B cell (primary cell): ENCODE data around the gene PIAS3.

Experiments
- EZH2 ChIP-seq: IDR thresholded peaks from 2 replicates; pipeline ENCODE4 v1.6.1; 2012; ENCODE audit warnings: borderline replicate concordance, low read depth, mild to moderate bottlenecking, moderate library complexity, low read length; ENCODE audit not compliant: insufficient read depth, poor library complexity, severe bottlenecking
- TF ChIP-seq, protein P1 (sequence below): fragments of 200-600 bp; IDR thresholded peaks from one replicate; pipeline ENCODE4 v1.8.0; 2022; ENCODE audit warnings: antibody characterized with exemption, mild to moderate bottlenecking

DNA sequence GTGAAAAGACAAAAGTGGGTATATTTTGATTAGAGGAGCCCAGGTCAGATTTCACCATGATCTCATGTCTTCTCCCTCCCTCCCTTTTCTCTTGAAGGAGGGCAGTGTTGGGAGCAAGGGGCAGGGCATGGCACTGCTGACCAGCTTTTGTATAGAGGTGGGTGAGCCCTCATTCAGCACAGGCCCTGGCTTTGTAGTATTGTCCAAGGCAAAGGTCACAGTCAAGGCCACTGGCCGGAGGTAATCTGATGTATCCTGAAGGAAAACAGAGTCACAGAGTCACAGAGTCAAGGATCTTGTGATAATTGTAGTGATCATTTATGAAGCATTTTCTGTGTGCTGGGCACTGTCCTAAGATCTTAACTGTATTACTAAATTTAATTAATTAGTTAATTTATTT lies 39.1 kb upstream of the PIAS3 start:
- TF ChIP-seq, protein P1, sequence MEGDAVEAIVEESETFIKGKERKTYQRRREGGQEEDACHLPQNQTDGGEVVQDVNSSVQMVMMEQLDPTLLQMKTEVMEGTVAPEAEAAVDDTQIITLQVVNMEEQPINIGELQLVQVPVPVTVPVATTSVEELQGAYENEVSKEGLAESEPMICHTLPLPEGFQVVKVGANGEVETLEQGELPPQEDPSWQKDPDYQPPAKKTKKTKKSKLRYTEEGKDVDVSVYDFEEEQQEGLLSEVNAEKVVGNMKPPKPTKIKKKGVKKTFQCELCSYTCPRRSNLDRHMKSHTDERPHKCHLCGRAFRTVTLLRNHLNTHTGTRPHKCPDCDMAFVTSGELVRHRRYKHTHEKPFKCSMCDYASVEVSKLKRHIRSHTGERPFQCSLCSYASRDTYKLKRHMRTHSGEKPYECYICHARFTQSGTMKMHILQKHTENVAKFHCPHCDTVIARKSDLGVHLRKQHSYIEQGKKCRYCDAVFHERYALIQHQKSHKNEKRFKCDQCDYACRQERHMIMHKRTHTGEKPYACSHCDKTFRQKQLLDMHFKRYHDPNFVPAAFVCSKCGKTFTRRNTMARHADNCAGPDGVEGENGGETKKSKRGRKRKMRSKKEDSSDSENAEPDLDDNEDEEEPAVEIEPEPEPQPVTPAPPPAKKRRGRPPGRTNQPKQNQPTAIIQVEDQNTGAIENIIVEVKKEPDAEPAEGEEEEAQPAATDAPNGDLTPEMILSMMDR, result no peak
- no peak for TF ChIP-seq EZH2
